ENCODE measurements around the gene TLE1. TPM values are rescaled to one million over a fixed set of nuclear protein-coding genes. Genes with fewer than 3 reads are reported as not detected.

Gene TLE1
- total RNA-seq, 1 experiment from 2014 or later, result 13.6 TPM

- no peak for DNase-seq (ENCODE audit: low spot score)
- in situ Hi-C loops (cut with HindIII; ENCODE audit: low sequenced_read_pairs), result no loop called here
These were observed 126.9 kb downstream of the TLE1 start for GRCh38 chr9:81562231-81563019.

- DNase-seq (ENCODE audit: low spot score), result no peak
- in situ Hi-C loops (cut with HindIII; ENCODE audit: low sequenced_read_pairs), result no loop called here
These were observed 128.3 kb downstream of the TLE1 start for GRCh38 chr9:81560851-81561732.

DNA sequence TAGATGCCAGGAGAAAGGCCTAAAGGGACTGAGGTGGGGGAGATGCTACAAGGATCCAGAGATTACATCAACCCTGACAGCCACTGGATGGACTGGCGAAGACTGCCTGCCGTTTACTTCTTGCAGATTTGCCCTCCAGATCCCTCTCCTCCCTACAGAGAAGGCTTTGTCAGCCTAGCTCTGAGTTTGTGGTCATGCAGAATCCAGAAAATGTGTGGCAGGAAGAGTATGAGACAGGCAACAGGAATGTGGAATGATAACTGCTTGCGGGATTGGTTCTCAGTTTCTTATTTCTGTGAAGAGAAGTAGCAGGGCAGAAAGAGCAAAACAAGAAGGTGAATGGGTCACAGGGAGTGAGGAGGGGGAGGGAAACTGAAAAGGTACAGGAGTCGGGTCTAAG lies 129.6 kb downstream of the TLE1 start:
- no peak for DNase-seq (ENCODE audit: low spot score)
- in situ Hi-C loops (cut with HindIII; ENCODE audit: low sequenced_read_pairs), result no loop called here

DNA sequence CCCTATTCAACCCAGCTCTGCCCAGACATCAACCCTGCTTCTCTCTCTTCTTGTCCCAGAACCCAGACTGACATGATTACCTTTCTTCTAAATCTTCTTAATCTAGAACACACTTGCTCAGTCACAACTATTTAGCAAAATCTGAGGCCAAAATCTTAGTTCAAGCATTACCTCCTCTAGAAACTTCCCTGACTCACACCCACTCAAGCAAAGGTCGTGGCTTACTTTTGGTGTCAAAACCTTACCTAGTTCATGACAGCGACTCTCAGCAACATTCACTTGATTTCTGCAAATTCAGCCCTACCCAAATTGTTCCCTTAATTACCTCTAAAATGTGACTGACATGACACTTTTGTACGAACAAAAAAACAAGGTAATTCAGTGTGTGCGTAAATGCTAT lies 130.2 kb downstream of the TLE1 start:
- in situ Hi-C loops (cut with HindIII; ENCODE audit: low sequenced_read_pairs), result no loop called here
- no peak for DNase-seq (ENCODE audit: low spot score)

DNA sequence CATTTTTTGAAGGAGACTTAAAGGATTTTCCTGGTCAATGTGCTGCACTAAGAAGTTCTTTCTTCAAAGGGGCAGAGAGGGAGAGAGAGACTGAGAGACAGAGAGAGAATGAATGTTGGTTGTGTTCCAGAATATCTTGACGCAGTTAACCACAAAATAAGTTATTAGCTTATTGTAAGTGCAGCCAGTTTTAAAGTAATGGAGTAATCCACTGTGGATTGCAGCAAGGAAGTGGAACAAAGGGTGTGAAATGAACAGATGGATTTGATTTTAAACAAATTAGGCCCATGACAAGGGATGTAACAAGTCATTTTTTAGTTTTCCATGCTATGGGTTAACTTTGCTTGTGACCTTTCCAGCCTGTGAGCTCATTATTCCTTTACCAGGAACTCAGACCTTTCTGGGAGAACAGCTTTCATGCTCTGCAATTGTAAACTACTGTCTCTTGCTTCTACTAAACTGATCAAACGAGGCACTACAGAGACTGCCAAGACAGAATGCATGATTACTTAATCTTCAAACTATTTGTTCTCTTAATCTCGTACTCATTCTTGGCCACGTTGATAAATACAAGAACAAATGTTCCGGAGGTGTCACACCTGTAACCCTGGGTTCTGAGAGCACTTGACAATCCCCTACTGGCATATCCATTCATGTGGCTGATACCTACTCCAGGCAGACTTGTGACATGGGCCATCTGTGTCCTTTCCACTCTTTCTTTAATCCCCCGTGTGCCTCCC lies 131.1 kb downstream of the TLE1 start:
- in situ Hi-C loops (cut with HindIII; ENCODE audit: low sequenced_read_pairs), result no loop called here
- DNase-seq (ENCODE audit: low spot score), result no peak

DNA sequence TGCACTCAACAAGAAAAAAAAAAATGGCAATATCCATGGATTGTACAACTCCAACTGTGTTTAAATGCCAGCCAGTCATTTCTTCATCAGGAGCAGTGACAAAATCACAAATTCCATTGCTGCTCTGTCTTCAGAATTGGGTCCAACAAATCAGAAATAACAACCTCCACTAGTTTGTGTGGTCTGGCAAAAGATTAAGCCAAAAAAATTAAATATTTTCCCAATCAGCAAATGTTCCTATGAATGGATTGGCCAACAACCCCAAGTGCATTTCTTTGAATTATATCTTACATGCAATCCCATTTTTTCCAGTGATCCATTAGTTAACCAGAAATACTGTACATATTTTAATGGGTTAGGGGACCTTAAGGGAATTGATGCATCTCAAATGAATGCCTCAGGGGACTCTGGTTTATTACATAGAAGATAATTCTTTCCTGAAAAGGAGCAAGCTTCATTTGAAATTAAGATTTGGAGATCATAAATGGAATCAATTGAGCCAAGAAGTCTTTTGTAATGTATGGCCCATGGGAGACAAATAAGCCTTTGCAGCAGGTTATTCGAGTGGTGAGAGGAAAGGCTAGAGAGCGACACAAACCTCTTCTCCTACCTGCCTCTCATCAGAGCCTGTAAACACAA lies 131.8 kb downstream of the TLE1 start:
- no peak for DNase-seq (ENCODE audit: low spot score)
- in situ Hi-C loops (cut with HindIII; ENCODE audit: low sequenced_read_pairs), result no loop called here

- in situ Hi-C loops (cut with HindIII; ENCODE audit: low sequenced_read_pairs), result no loop called here
- DNase-seq (ENCODE audit: low spot score), result no peak
These were observed 132.4 kb downstream of the TLE1 start for GRCh38 chr9:81556923-81557322.

GRCh38 chr9:81552581-81552991 lies 136.8 kb downstream of the TLE1 start:
- in situ Hi-C loops (cut with HindIII; ENCODE audit: low sequenced_read_pairs), result no loop called here
- no peak for DNase-seq (ENCODE audit: low spot score)

DNA sequence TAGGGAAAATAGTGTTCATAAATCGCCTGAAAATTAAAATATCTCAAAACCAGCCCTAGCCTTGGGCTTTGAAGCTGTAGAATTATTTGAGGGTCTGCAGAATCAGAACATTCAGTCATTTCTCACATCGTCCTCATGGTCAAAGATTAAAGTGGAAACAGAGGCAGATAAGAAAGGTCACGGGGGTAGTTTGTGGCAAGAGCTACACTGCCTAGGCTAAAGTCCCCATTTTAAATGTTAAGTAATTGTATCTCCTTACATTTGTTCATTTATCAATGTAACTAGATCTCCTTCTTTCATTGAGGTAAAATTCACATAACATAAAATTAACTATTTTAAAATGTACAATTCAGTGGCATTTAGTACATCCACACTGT lies 139.2 kb downstream of the TLE1 start:
- no peak for DNase-seq (ENCODE audit: low spot score)
- in situ Hi-C loops (cut with HindIII; ENCODE audit: low sequenced_read_pairs), result no loop called here

DNA sequence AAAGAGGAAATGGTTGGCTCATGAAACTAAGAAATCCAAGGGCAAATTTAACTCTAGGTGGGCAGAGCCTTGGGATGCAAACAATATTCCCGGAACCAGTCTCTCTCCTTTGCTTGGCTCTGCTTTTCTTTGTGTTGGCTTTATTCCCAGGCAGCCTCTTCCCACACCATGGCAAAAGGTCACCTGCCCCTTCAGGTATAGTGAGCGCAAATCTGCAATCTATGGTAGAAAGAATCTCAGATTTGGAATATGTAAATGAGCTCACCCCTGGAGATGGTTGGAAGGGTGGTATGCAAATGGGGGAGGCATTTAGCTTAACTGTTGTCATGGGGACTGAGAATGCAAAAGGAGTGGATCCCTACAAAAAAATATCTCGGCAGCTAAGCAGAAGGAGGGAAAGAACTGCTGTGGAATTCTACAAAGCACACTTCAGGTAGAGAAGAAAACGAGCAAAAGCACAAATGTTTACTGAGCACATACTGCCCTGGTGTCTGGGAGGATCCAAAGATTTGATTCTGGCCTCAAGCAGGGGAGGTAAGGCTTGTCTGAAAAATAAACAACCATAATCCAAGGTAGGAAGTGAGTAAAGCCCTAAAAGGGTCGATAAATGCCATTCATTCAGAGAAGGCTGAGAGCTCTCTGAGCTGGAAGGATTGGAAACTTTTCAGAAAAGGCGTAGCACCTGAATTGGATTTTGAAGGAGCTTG lies 139.7 kb downstream of the TLE1 start:
- DNase-seq (ENCODE audit: low spot score), result no peak
- in situ Hi-C loops (cut with HindIII; ENCODE audit: low sequenced_read_pairs), result no loop called here

DNA sequence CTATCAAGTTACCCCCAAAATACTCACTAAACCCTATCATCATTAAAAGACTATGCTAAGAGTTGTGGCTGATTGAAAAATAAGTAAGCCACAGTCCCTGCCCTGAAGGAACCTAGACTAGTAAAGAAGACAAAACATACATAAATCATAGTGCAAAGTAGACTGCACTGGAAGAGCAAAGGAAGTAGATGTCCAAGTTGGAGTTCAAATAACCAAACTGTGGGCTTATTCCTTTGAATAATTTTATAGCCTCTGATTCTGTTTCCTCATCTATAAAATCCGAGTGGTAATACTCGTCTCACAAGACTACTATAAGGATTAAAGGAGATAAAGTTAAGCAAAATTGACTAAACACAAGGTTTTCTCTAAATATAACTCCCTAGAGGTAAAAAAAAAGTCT lies 140.4 kb downstream of the TLE1 start:
- DNase-seq (ENCODE audit: low spot score), result no peak
- in situ Hi-C loops (cut with HindIII; ENCODE audit: low sequenced_read_pairs), result no loop called here

DNA sequence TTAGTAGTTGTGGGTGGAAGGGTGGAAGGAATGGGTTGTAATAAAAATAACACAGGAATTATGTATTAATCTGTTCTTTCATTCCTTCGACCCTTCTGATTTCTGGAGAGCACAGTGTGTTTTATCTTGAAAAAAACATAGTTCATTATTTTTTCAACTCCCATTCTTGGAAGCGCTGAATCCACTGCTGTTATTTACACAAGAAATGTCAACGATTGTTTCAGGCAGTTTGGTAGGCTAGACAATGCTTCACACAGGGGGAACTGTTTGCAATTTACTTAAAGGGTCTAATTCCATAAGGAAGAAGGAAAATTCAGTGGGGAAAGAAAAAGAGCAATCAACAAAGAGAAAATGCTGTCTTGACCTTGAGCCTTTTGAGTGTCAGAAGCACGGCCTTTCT lies 142.9 kb downstream of the TLE1 start:
- no peak for DNase-seq (ENCODE audit: low spot score)
- in situ Hi-C loops (cut with HindIII; ENCODE audit: low sequenced_read_pairs), result no loop called here

DNA sequence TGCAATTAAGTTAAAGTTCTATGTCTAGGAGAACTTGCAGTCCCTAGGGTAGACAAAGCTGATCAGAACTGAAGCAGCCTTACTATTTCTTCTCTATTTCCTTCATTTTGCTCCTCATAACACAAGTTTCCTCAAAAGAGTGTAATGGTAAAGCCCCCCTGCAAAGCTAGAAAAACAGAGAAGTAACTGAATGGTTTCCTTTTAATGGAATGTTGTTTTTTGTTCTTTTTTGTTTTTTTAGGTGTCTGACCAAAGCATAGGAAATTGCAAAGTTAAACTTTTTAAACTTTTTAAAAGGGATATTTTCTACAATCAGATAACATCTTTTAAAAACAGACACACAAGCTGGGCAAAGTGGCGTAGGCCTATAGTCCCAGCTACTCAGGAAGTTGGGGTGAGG lies 145.7 kb downstream of the TLE1 start:
- in situ Hi-C loops (cut with HindIII; ENCODE audit: low sequenced_read_pairs), result no loop called here
- no peak for DNase-seq (ENCODE audit: low spot score)

DNA sequence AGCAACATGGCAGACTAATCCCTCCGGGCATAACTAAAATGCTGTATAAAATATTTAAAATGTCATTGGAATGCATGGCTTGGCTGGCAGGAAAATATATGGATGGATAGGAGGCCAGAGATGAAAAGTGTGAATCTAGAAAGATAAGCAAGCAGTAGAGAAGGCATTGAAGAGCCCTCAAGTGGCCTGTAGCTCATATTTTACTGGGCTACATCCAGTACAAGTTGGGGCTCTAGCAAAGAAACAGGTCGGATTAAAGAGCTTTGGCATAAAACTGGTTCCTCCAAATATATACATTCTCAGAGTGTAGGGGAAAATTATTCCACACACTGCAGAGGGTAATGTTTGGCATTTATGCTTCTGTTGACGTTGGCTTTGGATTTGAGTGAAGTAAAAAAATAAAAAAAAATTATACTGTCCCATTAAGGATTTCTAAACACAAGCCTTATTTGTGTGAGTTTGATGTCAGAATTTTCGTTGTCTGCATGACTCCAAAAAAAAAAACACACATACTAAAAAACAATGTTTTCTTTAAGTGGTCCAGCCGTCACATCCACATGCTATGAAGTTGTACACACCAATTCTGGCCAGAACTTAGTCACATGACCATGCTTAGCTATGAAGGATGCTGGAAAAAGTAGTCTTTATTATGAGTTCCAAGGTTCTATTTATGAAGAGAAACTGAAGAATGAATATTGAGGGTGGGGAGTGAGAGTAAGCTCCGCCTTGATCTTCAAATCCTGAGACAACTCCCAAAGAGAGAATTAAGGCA lies 147.0 kb downstream of the TLE1 start:
- in situ Hi-C loops (cut with HindIII; ENCODE audit: low sequenced_read_pairs), result no loop called here
- DNase-seq (ENCODE audit: low spot score), result no peak

- DNase-seq (ENCODE audit: low spot score), result no peak
- in situ Hi-C loops (cut with HindIII; ENCODE audit: low sequenced_read_pairs), result no loop called here
These were observed 149.1 kb downstream of the TLE1 start for GRCh38 chr9:81540142-81540710.

GRCh38 chr9:81539317-81539716 lies 150.0 kb downstream of the TLE1 start:
- in situ Hi-C loops (cut with HindIII; ENCODE audit: low sequenced_read_pairs), result no loop called here
- DNase-seq (ENCODE audit: low spot score), result no peak

DNA sequence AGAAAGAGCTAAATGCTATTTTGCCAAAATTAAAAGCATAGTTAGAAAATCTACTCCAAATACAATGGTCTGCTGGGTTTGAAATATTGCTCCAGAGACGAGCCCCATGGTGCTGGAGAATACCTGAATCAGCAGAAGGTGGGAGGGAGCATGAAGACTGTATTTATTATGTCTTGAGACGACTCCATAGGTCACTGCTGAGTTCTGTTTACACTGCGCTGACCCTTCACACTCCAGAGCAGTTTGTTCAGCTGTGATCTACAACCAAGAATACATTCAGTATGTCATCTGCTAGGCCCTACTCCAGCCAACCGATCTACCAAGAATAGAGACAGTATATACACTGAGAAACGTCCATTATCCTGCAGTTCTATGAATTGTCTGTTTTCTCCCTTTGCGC lies 150.5 kb downstream of the TLE1 start:
- in situ Hi-C loops (cut with HindIII; ENCODE audit: low sequenced_read_pairs), result no loop called here
- no peak for DNase-seq (ENCODE audit: low spot score)

DNA sequence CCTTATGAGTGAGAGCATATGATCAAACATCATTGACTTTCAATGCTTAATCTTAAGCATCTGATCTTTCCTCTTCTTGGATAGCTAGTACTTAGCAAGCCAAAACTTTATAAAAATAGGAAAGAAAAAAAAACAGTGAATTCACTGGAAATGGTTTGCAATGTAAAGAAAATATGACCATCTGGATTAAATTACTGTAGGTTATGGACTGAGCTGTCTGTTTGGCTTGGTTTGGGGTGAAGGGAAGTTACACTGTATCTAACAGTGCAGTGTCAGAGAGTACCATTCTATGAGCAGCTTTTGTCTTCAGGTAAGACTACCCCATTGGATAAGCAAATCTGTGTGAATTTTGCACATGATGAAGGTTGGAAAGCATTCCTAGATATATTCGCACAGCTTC lies 151.4 kb downstream of the TLE1 start:
- in situ Hi-C loops (cut with HindIII; ENCODE audit: low sequenced_read_pairs), result no loop called here

More for the DNA sequence above, 151.4 kb downstream of the TLE1 start:
- no peak for DNase-seq (ENCODE audit: low spot score)

All from G401 (cell line).